ENCODE data around the gene HUS1.

Gene HUS1

DNA sequence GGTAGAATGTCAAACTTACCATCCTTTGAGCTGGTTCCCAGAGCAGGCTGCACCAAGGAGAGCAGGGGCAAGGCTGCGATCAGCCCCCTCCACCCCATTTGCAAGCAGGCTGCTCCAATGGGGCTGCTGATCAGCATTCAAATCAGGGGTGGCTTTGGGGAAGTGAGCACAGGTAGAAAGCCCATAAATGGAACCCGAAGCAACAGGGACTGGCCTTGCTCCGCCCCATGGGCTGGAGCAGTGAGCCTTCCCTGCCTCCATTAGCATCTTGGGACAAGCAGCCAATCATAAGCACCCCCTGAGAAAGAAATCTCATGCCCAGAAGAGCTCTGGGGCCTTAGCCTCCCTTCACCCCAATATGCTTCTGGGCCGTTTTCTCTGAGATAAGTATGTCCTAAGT lies 27.2 kb downstream of the HUS1 start:
- no peak overlapping the region for H3K27ac ChIP-seq (ENCODE audit: extremely low read depth, low read depth, low read length)

More for the DNA sequence above, 27.2 kb downstream of the HUS1 start:
- H3K4me1 ChIP-seq (ENCODE audit: control insufficient read depth, insufficient read depth, low read length): no peaks in the 10 kb centered on the region
- no peaks in the 10 kb centered on the region for H3K9me3 ChIP-seq (ENCODE audit: control insufficient read depth, insufficient read depth, low read depth, low read length)
- TF ChIP-seq, protein P1, sequence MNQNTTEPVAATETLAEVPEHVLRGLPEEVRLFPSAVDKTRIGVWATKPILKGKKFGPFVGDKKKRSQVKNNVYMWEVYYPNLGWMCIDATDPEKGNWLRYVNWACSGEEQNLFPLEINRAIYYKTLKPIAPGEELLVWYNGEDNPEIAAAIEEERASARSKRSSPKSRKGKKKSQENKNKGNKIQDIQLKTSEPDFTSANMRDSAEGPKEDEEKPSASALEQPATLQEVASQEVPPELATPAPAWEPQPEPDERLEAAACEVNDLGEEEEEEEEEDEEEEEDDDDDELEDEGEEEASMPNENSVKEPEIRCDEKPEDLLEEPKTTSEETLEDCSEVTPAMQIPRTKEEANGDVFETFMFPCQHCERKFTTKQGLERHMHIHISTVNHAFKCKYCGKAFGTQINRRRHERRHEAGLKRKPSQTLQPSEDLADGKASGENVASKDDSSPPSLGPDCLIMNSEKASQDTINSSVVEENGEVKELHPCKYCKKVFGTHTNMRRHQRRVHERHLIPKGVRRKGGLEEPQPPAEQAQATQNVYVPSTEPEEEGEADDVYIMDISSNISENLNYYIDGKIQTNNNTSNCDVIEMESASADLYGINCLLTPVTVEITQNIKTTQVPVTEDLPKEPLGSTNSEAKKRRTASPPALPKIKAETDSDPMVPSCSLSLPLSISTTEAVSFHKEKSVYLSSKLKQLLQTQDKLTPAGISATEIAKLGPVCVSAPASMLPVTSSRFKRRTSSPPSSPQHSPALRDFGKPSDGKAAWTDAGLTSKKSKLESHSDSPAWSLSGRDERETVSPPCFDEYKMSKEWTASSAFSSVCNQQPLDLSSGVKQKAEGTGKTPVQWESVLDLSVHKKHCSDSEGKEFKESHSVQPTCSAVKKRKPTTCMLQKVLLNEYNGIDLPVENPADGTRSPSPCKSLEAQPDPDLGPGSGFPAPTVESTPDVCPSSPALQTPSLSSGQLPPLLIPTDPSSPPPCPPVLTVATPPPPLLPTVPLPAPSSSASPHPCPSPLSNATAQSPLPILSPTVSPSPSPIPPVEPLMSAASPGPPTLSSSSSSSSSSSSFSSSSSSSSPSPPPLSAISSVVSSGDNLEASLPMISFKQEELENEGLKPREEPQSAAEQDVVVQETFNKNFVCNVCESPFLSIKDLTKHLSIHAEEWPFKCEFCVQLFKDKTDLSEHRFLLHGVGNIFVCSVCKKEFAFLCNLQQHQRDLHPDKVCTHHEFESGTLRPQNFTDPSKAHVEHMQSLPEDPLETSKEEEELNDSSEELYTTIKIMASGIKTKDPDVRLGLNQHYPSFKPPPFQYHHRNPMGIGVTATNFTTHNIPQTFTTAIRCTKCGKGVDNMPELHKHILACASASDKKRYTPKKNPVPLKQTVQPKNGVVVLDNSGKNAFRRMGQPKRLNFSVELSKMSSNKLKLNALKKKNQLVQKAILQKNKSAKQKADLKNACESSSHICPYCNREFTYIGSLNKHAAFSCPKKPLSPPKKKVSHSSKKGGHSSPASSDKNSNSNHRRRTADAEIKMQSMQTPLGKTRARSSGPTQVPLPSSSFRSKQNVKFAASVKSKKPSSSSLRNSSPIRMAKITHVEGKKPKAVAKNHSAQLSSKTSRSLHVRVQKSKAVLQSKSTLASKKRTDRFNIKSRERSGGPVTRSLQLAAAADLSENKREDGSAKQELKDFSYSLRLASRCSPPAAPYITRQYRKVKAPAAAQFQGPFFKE (tag by site-specific recombination; IDR thresholded peaks at IDR 0.05; ENCODE audit: borderline replicate concordance): no peak
- no peak for TF ChIP-seq OVOL3 (tag by site-specific recombination; IDR thresholded peaks at IDR 0.05)
- no peak for TF ChIP-seq ZNF423 (tag by site-specific recombination; IDR thresholded peaks at IDR 0.05)
- TF ChIP-seq PBX3 (CRISPR knock-in tag; IDR thresholded peaks at IDR 0.05): no peak
- TF ChIP-seq, protein P2, sequence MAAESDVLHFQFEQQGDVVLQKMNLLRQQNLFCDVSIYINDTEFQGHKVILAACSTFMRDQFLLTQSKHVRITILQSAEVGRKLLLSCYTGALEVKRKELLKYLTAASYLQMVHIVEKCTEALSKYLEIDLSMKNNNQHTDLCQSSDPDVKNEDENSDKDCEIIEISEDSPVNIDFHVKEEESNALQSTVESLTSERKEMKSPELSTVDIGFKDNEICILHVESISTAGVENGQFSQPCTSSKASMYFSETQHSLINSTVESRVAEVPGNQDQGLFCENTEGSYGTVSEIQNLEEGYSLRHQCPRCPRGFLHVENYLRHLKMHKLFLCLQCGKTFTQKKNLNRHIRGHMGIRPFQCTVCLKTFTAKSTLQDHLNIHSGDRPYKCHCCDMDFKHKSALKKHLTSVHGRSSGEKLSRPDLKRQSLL (tag by site-specific recombination; IDR thresholded peaks at IDR 0.05): no peak
- no peak for TF ChIP-seq ZNF24 (tag by site-specific recombination; IDR thresholded peaks at IDR 0.05)
- TF ChIP-seq ZNF677 (tag by site-specific recombination; IDR thresholded peaks at IDR 0.05): no peak
- no peak for TF ChIP-seq ZNF510 (tag by site-specific recombination; IDR thresholded peaks at IDR 0.05; ENCODE audit: insufficient replicate concordance)
- no peak for TF ChIP-seq BCL11A (tag by site-specific recombination; IDR thresholded peaks at IDR 0.05; ENCODE audit: low read depth)
- TF ChIP-seq ZNF530 (tag by site-specific recombination; IDR thresholded peaks at IDR 0.05; ENCODE audit: low read depth): no peak
- TF ChIP-seq ZNF707 (tag by site-specific recombination; IDR thresholded peaks at IDR 0.05): no peak
- no peak for TF ChIP-seq ZNF148 (tag by site-specific recombination; IDR thresholded peaks at IDR 0.05; ENCODE audit: borderline replicate concordance)
- no peak for TF ChIP-seq ZBTB21 (tag by site-specific recombination; IDR thresholded peaks at IDR 0.05)
- no peak for TF ChIP-seq ZNF146 (tag by site-specific recombination; IDR thresholded peaks at IDR 0.05)
- no peak for TF ChIP-seq MYNN (tag by site-specific recombination; IDR thresholded peaks at IDR 0.05; ENCODE audit: borderline replicate concordance)
- TF ChIP-seq ZNF692 (tag by site-specific recombination; IDR thresholded peaks at IDR 0.05): no peak
- no peak for TF ChIP-seq SCRT2 (tag by site-specific recombination; IDR thresholded peaks at IDR 0.05)
- TF ChIP-seq ZNF596 (tag by site-specific recombination; IDR thresholded peaks at IDR 0.05): no peak
- TF ChIP-seq ZNF561 (tag by site-specific recombination; IDR thresholded peaks at IDR 0.05; ENCODE audit: borderline replicate concordance): no peak
- no peak overlapping the region for H3K4me3 ChIP-seq (ENCODE audit: low read depth, low read length)
- H3K36me3 ChIP-seq (ENCODE audit: control insufficient read depth in 2 of 2, insufficient read depth in 1 of 2, low read length in 2 of 2): peaks cover 8 to 25% of the 10 kb centered on the region in 2 experiments
- POLR2A ChIA-PET: no interaction called here
- CTCF ChIA-PET: interaction anchor here (0.6 to 0.9 kb wide), 3 partner anchors 16 to 206 kb away, joined by 3 read pairs; no protein-coding TSS in a partner anchor
